Stimulated activated CD8-positive, alpha-beta memory T cell treated with anti-CD3 and anti-CD28 coated beads, Interleukin-2, amount 100 ng/mL, for 1 hour (primary cell): ENCODE data around the gene GNG7.
"Not testable (repeated sequence)": the region's sequence is repeated elsewhere in the genome, so short reads cannot be mapped to it uniquely, and the experiment has no call there.

ENCODE experiments used
- DNase-seq, 2 donors: peaks; one replicate each; pipeline ENCODE4 v3.0.0-alpha.2; 2020; ENCODE audit warnings: low read depth in 2 of 2

The GNG7 gene

DNA sequence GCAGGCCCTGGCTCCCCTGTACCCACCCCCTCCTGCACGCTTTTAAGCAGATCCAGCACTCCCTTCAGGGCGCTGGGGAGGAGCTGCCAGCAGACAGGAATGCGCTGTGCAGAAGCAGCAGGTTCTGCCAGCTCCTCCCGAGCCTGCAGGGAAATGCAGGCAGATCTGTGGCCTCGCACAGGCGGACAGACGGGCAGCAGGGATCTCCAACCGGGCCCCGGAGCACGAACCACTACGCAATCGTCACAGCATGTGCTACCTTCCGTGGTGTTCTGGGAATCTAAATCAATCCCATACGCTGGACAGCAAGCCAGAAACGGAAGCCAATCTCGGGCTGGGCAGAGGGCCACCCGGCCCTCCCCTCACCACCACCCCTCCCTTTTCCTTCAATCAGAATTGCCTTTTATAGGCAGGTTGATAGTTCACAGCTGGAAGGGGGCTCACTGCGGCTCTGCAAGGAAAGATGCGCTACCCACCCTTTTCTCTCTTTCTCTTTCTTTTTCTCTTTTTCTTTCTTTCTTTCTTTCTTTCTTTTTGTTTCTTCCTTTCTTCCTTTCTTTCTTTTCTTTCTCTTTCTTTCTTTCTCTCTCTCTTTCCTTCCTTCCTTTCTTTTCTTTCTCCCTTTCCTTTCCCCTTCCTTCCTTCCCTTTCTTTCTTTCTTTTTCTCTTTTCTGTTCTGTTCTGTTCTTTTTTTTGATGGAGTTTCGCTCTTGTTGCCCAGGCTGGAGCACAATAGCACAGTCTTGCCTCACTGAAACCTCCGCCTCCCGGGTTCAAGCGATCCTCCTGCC, 99.9 kb downstream of the GNG7 start:
- DNase-seq: no peak

DNA sequence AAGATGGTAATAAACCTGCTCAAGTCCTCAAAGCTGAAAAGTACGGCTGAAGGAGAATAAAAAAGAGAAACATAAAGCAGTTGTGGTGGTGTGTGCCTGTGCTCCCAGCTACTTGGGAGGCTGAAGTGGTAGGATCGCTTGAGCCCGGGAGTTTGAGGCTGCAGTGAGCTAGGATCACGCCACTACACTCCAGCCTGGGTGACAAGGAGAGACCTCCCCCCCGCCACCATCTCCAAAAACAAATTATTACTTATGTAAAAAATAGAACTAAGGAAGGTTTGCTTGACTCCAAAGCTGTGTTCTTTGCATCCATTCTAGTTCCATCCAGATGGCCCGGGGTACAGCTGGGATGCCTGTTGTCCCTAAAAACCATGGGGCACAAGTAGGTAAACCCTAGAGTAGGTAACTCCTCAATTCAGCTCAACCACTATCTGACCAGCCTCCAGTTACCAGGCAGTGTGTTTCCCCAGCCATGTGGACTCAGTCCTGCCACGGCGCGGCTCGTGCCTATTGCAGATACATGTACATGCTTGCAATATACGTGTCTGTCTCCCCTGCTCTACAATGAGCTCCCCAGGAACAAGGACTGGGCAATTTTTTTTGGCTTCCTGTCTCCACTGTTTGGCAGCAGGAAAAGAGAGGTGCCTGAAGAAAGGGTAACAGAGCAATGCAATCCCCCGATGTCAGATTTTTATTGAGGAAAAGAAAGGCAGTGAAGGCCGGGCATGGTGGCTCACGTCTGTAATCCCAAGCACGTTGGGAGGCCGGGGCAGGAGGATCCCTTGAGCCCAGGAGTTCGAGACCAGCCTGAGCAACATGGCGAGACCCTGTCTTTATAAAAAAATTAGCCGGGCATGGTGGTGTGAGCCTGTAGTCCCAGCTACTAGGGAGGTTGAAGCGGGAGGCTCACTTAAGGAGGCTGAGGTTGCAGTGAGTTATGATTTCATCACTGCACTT, 101.3 kb downstream of the GNG7 start:
- DNase-seq: no peak

DNA sequence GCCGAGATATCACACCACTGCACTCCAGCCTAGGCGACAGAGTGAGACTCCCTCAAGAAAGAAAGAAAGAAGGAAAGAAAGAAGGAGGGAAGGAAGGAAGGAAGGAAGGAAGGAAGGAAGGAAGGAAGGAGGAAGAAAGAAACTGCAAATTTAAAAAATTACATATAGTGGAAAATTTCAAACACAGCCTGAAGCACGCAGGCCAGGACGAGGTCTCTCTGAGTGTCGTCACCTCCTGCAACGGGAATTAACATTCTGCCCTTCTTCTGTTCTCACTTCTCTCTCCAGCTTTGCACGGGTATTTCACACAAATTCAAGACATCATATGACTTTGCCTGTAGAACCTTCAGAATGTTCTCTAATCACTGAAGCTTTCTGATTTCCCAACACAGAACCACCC, 108.2 kb downstream of the GNG7 start:
- no peak for DNase-seq

DNA sequence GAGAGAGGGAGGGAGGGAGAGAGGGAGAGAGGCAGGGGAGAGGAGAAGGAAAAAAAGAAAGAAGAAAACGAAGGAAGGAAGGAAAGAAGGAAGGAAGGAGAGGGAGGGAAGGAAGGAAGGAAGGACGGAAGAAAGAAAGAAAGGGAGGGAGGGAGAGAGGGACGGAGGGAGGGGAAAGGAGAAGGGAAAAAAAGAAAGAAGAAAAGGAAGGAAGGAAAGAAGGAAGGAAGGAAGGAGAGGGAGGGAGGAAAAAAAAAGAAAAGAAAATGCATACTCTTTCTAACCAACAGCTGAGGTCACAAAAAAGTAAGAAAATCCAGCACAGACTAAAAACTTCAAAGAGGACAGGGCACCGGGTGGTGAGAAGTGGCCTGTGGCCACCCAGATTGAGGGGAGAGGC, 109.7 kb downstream of the GNG7 start:
- DNase-seq: no peak

DNA sequence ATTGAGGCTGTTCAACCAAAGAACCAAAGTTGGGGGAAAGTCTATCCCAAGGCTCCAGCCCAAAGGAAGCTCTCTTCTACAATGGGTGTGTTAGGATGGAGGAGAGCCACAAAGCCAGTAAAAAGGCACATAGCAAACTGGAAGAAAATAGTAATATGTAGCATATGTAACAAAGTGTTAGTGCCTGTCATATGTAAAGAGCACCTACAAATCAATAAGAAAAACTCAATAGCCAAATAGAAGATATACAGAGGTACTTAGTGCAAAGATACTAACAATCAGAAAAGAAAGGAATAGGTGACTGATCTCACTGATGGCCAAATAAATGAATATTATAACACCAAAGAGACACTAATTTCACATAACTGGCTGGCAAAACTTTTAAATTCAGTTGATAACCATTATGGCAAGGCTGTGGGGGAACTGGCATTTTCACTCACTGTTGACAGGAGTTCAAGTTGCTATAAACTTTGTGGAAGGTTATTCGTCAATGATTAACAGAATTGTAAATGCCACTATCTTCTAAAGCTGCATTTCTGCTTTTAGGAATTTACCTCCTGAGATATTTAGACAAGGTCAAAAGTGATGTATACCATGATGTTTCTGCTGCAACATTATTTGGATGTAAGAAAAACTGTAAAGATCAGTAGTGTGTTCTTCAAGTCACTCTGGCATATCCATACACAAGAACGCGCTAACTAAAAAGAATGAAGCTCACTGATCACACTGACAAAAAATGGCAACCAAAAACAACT, 110.8 kb downstream of the GNG7 start:
- DNase-seq: no peak

GRCh38 chr19:2590630-2591399, 111.7 kb downstream of the GNG7 start:
- no peak for DNase-seq

DNA sequence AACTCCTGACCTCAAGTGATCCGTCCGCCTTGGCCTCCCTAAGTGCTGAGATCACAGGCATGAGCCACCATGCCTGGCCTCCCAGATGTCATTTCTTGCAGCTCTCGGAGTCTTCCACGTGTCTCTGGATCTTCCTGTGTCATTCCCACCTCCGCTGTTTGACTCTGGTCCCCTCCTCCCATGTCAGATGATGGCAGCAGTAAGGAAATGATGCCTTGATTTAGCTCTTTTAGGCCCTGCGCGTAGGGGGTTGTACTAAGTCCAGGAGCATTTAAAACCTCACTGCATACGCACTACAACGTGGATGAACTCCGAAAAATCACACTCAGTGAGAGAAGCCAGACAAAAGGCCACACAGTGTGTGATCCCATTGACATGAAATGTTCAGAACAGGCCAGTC, 113.1 kb downstream of the GNG7 start:
- no peak for DNase-seq

GRCh38 chr19:2588081-2588777, 114.3 kb downstream of the GNG7 start:
- DNase-seq: no peak

DNA sequence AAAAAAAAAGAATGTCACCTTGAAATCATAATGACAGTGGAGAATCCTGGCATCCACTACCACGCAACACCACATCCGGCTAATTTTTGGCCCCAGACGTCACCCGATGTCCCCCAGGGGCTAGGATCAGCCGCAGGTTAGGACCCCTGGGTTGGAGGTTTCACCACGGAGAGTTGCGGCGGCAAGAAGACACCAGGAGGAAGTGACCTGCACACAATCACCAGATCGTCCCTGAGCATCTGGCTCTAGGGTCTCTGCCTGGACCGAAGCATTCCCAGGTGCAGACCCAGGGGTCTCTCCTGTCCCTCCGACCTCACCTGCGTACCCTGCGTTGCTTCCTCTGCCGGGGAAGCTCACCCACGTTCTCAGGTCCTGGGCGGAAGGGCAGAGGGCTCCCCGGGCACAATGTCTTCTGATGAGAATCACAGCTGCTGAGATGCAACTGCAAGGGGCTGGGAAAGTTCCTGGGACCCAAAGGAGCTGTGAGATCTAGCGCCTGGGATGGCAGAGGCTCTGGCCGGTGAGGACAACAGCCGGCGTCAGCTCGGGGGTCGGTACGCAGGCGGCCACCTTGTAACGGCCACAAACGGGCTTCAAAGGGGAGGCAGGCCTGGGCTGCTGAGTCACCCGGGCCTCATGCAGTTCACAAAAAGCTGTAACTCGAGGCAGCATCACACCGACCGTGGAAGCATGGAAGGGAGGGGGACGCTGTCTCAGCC, 115.3 kb downstream of the GNG7 start:
- DNase-seq: no peak

DNA sequence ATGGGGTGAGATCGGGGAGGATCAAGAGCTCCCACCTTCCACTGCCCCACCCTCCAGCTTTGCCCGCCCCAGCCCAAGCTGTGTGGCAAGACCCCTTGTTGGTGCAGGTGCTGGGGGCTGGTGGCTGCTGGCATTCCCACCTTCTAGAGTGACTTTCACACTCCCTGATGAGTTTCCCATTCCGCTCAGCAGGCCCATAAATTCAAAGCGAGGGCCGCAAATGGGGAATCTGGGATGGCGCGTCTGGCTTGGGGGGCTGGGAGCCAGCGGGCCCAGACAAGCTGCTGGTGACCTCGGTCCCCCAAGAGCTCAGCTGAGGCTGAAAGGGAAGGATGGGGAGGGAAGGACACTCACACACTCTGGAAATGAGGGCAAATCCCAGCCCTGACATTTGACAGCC, 116.3 kb downstream of the GNG7 start:
- no peak for DNase-seq

- DNase-seq: no peak
Measured at GRCh38 chr19:2584002-2584401, 118.5 kb downstream of the GNG7 start.

- no peak for DNase-seq
Measured at GRCh38 chr19:2582984-2583956, 119.2 kb downstream of the GNG7 start.

GRCh38 chr19:2580396-2580795, 122.1 kb downstream of the GNG7 start:
- not testable (repeated sequence) for DNase-seq

DNA sequence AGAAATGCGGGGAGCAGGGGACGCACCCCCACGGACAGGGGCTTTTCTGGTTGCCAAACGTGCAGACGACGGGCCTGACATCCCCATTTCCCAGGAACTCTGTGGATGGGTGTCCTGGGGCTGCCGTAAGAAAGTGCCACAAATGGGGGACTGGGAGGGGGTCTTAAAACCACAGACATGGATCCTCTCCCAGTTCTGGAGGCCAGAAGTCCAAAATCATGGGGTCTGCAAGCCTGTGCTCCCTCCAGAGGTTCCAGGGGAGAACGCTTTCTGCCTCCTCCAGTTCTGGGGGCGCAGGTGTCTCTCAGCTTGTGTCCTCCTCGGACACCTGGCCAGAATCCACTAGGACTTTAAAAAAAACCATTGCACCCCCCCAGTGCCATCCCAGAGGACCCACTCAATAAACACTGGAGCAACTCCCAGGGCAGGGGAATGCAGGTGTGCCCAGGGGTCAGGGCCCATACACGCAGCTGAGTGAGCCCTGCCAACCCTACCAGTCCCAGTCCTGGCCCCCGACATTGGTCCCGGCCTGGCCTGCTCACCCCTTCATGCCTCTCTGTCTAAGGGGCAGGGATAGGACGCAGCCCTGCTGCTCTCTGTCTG, 122.7 kb downstream of the GNG7 start:
- DNase-seq: no peak

- DNase-seq: peak; percentile 40 to 52
Measured at GRCh38 chr19:2578901-2579677, 123.4 kb downstream of the GNG7 start.

DNA sequence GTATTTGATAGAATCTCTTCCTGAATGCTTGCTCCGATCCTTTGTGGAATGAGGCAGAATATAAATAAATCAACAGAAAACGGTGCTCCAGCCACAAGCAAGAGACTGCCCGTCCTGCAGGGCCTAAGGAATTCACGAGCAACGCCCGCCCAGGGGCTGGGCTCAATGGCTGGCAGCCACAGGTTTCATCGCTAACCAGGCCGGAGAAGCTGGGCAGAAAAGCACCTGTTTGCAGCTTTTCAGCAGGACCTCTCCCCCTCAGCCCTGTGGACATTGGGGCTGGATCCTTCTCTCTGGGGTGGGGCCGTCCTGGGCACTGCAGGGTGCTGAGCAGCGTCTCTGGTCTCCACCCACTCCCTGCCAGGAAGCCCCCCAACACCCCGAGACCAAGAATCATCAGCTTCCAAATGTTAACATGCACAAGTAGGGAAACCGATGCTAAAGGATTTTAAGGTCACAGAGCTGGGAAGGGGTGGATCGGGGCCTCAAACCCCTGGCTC, 124.1 kb downstream of the GNG7 start:
- no peak for DNase-seq

DNA sequence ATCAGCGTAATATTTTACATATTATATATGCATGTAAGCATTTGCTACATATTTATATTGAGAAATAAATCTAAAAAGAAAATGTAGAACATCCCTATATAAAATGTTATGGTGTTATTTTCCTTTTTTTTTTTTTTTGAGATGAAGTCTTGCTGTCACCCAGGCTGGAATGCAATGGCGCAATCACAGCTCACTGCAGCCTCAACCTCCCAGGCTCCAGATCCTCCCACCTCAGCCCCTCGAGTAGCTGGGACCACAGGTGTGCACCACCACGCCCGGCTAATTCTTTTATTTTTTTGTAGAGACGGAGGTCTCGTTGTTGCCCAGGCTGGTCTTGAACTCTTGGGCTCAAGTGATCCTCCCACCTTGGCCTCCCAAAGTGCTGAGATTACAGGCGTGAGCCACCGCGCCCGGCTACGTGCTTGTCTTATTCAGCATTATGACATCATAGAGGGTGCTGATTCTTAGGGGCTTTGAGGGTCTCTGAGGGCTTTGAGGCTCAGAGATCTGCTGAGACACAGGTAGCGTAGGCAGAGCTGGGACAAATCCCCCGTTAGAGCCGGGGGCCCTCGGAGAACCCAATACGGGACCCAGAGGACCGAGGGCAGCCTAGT, 124.7 kb downstream of the GNG7 start:
- DNase-seq: no peak
